ENCODE measurements around the gene LRRTM4. TPM values are rescaled to one million over a fixed set of nuclear protein-coding genes. Genes with fewer than 3 reads are reported as not detected.

Gene LRRTM4
- total RNA-seq, 1 experiment from 2014 or later, result 0.13 TPM

DNA sequence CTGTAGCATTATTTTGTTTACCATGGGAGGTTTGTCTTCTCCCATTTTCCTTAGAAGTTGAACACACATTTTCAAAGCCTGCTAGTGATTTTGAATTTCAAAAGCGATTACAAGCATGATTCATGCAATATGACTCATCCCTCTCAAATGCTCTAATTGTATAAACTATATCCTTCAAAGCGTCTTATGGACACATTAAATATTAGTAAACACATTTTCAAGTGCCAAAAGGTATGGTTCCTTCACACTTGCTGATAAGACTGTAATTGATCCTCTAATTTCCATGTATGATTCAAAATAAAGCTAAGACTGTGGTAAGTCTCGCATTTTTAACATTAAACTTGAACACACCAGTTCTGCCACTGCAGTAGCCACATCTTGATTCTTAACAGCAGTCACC lies 512.9 kb downstream of the LRRTM4 start:
- no peaks in the 10 kb centered on the region for H3K36me3 ChIP-seq (ENCODE audit: insufficient read depth, low read length, poor library complexity, severe bottlenecking)
- no peak overlapping the region for H3K4me3 ChIP-seq (ENCODE audit: low read depth, low read length, poor library complexity, severe bottlenecking)
- ChIA-PET POLR2A (ENCODE audit: low non-redundant PET) (no interaction called here), CTCF (no interaction called here)
- peak; percentile 71 for DNase-seq (ENCODE audit: low spot score)
- no TSS peak for BruUV-seq (replicated peaks)
- intact Hi-C loops (cut with micrococcal nuclease; ENCODE audit: unreplicated experiment), result no loop called here
- H3K4me1 ChIP-seq (ENCODE audit: insufficient read depth, low read length, poor library complexity, severe bottlenecking), result peaks cover 23% of the 10 kb centered on the region
- H3K27me3 ChIP-seq (replicated peaks; ENCODE audit: insufficient read depth, low read depth, low read length, poor library complexity), result no peaks in the 10 kb centered on the region
- no peak for TF ChIP-seq EZH2 (IDR thresholded peaks at IDR 0.05; ENCODE audit: borderline replicate concordance, low read depth, low read length, poor library complexity, severe bottlenecking)
- TF ChIP-seq, protein P1, sequence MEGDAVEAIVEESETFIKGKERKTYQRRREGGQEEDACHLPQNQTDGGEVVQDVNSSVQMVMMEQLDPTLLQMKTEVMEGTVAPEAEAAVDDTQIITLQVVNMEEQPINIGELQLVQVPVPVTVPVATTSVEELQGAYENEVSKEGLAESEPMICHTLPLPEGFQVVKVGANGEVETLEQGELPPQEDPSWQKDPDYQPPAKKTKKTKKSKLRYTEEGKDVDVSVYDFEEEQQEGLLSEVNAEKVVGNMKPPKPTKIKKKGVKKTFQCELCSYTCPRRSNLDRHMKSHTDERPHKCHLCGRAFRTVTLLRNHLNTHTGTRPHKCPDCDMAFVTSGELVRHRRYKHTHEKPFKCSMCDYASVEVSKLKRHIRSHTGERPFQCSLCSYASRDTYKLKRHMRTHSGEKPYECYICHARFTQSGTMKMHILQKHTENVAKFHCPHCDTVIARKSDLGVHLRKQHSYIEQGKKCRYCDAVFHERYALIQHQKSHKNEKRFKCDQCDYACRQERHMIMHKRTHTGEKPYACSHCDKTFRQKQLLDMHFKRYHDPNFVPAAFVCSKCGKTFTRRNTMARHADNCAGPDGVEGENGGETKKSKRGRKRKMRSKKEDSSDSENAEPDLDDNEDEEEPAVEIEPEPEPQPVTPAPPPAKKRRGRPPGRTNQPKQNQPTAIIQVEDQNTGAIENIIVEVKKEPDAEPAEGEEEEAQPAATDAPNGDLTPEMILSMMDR (conservative IDR thresholded peaks at IDR 0.05; ENCODE audit: low read depth, low read length), result no peak
- H3K9me3 ChIP-seq (ENCODE audit: low read depth, low read length, poor library complexity, severe bottlenecking), result peaks cover 8% of the 10 kb centered on the region
- H3K27ac ChIP-seq (ENCODE audit: low read depth, low read length, poor library complexity, severe bottlenecking), result peak overlapping the region; percentile 66

DNA sequence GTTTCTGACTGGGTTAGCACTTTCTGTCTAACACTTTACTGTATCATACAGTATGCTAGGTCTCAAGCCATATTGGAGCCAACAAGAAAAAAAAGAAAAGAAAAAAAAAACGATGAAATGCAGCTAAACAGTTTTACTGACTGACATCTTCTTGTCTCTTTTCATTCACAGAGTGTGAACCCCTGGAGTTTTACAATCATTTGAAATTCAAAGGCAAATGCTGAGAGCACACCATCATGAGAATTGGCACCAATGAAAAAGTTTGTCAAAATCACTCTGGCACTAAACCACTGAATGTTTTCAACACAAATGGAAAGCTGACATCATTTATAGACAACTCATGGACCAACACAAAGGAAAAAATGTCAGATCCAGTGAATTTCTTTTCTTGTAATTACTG lies 513.3 kb downstream of the LRRTM4 start:
- ChIA-PET CTCF (no interaction called here), POLR2A (ENCODE audit: low non-redundant PET) (no interaction called here)
- DNase-seq (ENCODE audit: low spot score), result peak; percentile 91
- Histone ChIP-seq H3K4me3 (ENCODE audit: low read depth, low read length, poor library complexity, severe bottlenecking) (no peak overlapping the region), H3K4me1 (ENCODE audit: insufficient read depth, low read length, poor library complexity, severe bottlenecking) (peaks cover 23% of the 10 kb centered on the region), H3K27ac (ENCODE audit: low read depth, low read length, poor library complexity, severe bottlenecking) (peak overlapping the region; percentile 66), H3K9me3 (ENCODE audit: low read depth, low read length, poor library complexity, severe bottlenecking) (peaks cover 8% of the 10 kb centered on the region), H3K36me3 (ENCODE audit: insufficient read depth, low read length, poor library complexity, severe bottlenecking) (no peaks in the 10 kb centered on the region), H3K27me3 (replicated peaks; ENCODE audit: insufficient read depth, low read depth, low read length, poor library complexity) (no peaks in the 10 kb centered on the region)
- TF ChIP-seq EZH2 (IDR thresholded peaks at IDR 0.05; ENCODE audit: borderline replicate concordance, low read depth, low read length, poor library complexity, severe bottlenecking), result no peak
- TF ChIP-seq, protein P1 (conservative IDR thresholded peaks at IDR 0.05; ENCODE audit: low read depth, low read length), result no peak
- intact Hi-C loops (cut with micrococcal nuclease; ENCODE audit: unreplicated experiment), result no loop called here
- BruUV-seq (replicated peaks), result no TSS peak

DNA sequence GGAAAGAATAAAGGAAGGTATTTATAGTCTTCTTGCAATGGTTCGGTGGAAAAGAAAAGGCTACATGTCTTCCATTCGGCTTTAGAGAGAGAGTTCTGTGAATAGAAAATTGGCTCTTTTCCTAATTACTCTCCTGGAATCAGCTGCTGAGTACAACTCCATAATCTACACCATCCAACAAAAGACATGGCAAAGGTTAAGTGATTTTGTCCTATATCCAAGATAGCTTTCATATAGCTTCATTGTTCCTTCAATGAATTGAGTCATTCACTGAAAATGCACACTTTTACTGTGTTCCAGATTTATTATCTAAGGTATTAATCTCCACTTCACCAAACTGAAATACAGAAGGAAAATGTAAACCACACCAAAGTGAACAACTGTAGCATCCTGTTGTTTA lies 514.5 kb downstream of the LRRTM4 start:
- intact Hi-C loops (cut with micrococcal nuclease; ENCODE audit: unreplicated experiment), result no loop called here
- Histone ChIP-seq H3K27me3 (replicated peaks; ENCODE audit: insufficient read depth, low read depth, low read length, poor library complexity) (no peaks in the 10 kb centered on the region), H3K4me1 (ENCODE audit: insufficient read depth, low read length, poor library complexity, severe bottlenecking) (peaks cover 23% of the 10 kb centered on the region), H3K9me3 (ENCODE audit: low read depth, low read length, poor library complexity, severe bottlenecking) (peaks cover 8% of the 10 kb centered on the region), H3K4me3 (ENCODE audit: low read depth, low read length, poor library complexity, severe bottlenecking) (no peak overlapping the region), H3K36me3 (ENCODE audit: insufficient read depth, low read length, poor library complexity, severe bottlenecking) (no peaks in the 10 kb centered on the region), H3K27ac (ENCODE audit: low read depth, low read length, poor library complexity, severe bottlenecking) (no peak overlapping the region)
- BruUV-seq (replicated peaks), result no TSS peak
- TF ChIP-seq EZH2 (IDR thresholded peaks at IDR 0.05; ENCODE audit: borderline replicate concordance, low read depth, low read length, poor library complexity, severe bottlenecking), result no peak
- TF ChIP-seq, protein P1 (conservative IDR thresholded peaks at IDR 0.05; ENCODE audit: low read depth, low read length), result no peak
- ChIA-PET POLR2A (ENCODE audit: low non-redundant PET) (no interaction called here), CTCF (no interaction called here)
- no peak for DNase-seq (ENCODE audit: low spot score)

Measured in A673 (cell line).